SH-SY5Y (cell line): Measurements from ENCODE around the gene CACNA1B.

Experiments used
- GATA2 ChIP-seq: IDR thresholded peaks from 2 replicates; pipeline ENCODE4 v1.6.1; 2011; ENCODE audit warnings: mild to moderate bottlenecking, low read depth, low read length
- GATA3 ChIP-seq: IDR thresholded peaks from 2 replicates; pipeline ENCODE4 v1.6.1; 2011; ENCODE audit warnings: low read depth, mild to moderate bottlenecking, low read length, moderate library complexity

The CACNA1B gene

DNA sequence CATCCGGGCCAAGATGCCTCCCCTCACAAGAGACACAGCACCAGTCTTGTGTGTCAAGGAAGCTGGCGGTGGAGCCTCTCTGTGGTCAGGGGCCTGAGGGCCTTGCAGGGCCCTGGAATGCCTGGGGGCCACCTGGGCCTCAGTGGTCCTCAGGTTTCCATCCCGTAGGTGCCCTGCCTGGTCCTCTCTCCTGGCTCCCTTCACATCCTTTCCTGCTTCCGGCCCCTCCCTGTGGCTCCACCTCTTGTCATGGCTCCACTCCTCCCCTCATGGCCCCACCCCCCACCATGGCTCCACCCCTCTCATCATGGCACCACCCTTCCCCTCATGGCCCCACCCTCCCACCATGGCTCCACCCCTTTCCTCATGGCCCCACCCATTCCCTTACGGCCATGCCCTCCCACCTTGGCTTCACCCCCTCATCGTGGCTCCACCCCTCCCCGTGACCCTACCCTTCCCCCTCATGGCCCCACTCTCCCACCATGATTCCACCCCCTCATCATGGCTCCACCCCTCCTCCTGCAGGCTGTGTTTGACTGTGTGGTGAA, 175.8 kb downstream of the CACNA1B start:
- TF ChIP-seq GATA2 (no peak), GATA3 (no peak)

DNA sequence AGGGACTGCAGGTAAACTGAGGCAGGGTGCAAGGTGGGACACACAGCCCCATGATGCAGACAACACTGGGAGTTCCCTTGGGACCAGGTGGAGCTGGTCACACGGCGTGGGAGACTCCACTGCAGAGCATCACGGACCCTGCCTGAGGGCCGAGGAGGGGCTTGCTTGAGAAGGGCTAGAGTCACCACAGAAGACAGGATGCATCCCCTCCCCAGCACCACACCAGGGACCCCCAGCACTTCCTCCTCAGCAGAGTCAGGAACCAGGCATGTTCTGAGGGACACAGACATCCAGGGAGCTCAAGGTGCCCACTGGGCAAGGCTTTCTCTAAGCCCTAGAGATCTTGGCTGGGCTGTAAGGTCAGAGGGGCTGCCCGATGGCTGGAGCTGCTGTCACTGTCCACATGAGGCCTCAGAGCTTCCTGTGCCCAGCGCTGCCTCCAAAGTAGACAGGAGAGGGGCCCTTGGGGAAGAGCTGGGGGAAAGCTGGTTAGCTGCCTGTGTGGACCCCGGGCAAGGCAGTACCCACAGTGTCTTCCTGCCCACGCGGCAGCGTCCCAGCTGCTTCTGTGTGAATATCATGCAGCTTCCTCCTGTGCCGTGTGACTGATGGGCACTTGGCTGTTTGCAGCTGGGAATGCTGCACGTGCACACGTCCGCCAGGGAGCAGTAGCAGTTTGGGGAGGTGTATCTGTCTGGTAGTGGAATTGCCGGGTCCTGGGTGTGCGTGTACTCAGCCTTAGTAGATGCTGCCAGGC, 176.6 kb downstream of the CACNA1B start:
- TF ChIP-seq GATA3 = no peak
- TF ChIP-seq GATA2 = no peak

DNA sequence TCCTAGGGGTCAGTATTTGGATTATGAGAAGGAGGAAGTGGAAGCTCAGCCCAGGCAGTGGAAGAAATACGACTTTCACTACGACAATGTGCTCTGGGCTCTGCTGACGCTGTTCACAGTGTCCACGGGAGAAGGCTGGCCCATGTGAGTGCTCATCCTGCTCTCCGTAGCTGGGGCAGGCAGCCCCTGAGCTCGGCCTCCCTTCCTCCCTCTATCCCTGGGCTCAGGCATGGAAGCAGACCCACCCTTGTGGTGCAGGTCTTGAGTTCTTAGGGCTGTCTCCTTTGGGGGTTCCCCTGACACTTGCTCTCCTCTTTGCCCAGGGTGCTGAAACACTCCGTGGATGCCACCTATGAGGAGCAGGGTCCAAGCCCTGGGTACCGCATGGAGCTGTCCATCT, 180.1 kb downstream of the CACNA1B start:
- TF ChIP-seq GATA3 (no peak), GATA2 (no peak)

DNA sequence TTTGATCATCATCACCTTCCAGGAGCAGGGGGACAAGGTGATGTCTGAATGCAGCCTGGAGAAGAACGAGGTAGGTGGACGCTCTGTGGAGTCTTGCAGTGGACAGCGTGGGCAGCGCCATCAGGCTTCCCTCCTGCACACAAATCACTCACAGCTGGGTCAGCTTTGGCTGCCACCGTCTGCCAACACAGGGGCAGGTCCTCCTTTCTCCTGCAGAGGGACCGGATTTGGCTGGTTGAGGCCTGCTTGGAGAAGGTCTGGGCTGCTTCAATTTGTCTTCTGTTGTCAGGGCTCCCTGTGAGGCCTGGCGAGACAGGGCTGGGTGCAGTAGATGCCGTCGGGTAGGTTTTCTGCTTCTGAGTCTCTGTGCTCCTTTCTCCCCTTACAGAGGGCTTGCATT, 180.6 kb downstream of the CACNA1B start:
- no peak for TF ChIP-seq GATA3
- TF ChIP-seq GATA2 = no peak

DNA sequence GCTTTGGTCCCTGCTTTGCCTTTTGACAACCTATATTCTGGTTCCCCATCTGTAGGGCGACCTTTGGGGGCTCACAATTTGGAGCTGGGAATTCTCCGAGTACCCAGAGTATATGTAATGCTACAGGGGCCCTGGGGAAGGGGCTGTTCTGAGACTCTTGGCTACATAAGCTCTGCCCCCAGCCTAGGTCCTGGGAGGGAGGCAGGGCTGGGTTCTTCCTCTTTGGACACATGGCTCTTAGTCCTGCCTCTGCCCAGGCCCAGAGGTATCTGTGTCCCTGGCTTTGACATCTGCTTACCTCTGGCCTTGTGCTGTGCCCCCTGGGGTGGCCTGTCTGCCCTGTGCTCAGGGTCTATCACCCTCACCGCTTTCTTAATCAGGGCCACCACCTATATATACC, 181.6 kb downstream of the CACNA1B start:
- TF ChIP-seq GATA3 = no peak

DNA sequence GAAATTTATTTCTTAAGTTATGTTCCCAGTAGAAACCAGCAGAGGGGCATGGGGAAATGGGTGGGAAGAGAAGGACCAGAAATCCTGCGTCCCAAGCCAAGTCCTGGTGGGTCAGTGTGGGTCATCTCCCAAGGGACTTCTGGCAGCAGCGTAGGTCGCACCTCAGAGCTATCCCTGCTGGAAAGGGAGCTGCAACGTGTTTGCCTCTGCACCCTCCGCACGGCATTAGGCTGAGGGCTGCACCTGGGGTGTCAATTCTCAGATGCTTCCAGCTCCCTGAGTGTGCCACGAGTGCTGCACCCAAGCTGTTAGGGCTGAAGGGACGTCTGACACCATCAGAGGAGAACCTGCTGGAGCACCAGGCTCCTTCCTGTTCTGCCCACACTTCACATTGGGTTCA, 182.8 kb downstream of the CACNA1B start:
- no peak for TF ChIP-seq GATA3
- no peak for TF ChIP-seq GATA2

DNA sequence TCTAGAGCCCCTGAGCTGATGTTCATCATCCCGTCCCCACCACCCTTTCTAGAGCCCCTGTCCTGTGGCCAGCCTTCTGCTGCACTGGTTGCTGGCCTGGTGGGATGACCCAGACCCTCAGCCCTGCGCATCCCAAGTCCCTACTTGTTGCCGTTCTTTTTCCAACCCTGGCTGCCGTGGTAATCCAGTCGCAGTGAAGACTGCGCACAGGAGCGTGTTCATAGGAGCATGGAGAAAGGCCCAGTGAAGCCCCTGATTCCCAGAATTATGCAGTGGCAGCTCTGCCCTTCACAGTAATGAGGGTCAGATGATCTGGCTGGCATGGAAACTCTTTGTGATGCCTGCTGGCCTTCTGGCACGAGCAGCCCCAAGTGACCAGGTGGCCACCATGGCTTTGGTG, 183.3 kb downstream of the CACNA1B start:
- TF ChIP-seq GATA3 = no peak
- no peak for TF ChIP-seq GATA2

DNA sequence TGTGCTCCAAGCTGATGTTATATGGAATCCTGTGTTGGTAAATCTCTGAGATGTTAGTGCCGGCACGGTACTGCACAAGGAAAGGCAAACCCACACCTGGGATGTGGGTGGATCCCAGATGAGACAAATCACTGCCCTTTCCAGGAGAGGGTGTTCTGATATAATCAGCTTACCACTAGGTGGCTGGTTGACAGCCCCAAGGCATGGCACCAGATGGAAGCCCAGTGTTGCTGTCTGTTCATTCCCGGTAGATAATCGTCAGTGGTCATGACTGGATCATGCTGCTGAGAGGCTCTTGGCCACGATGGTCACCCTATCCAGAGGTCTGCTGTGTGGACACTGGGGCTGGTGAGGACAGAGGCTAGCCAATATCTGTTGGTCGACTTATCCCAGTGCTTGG, 184.0 kb downstream of the CACNA1B start:
- TF ChIP-seq GATA2 = no peak
- TF ChIP-seq GATA3 = no peak

DNA sequence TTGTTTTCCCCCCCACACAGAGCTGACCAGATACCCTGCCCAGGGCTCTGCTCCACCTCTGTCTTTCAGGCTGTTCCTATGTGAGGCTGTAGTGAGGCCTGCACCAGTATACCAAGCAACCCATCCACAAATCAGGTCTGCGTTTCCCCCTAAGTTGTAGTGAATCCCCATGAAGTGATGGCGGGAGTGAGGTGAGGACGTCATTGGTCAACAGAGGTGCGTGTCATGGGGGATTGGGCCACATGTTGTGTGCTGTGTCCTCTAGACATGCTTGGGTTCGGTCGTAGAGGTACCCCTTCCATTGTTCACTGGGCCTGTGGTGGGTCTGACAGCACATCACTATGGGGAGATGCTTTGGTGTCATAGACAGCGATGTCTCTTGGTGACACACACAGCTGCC, 184.6 kb downstream of the CACNA1B start:
- TF ChIP-seq GATA3 = no peak
- TF ChIP-seq GATA2 = no peak

DNA sequence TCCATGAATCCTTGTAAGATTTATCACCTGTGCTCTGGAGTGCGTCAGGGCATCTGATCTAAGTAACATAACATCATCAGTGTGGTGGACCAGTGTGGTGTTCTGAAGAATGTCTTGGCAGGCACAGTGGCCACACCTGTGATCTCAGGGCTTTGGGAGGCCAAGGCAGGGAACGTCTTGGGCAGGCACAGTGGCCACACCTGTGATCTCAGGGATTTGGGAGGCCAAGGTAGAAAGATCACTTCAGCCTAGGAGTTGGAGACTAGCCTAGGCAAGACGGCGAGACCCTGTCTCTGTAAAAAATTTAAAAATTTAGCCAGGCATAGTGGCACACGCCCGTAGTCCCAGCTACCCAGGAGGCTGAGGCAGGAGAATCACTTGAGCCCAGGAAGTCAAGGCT, 185.5 kb downstream of the CACNA1B start:
- no peak for TF ChIP-seq GATA2
- TF ChIP-seq GATA3 = no peak

DNA sequence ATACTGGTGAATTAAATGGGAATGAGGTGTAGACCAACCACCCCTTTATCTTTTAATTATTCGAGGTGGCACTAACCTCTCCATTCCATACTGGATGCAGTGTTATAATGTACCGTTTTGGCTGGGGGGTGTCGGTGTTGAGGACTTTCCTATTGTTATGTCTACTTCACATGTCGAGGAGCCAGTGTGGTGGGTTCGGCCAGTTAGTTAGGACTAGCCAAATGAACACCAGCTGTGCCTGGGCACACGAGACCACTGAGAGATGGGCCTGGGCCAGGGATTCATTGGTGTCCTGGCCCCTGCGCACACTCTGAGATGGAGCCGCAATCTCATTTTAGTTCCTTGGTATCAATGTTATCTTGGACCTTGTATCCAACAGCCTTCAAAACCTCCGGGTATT, 186.2 kb downstream of the CACNA1B start:
- TF ChIP-seq GATA3 = no peak
- TF ChIP-seq GATA2 = no peak

DNA sequence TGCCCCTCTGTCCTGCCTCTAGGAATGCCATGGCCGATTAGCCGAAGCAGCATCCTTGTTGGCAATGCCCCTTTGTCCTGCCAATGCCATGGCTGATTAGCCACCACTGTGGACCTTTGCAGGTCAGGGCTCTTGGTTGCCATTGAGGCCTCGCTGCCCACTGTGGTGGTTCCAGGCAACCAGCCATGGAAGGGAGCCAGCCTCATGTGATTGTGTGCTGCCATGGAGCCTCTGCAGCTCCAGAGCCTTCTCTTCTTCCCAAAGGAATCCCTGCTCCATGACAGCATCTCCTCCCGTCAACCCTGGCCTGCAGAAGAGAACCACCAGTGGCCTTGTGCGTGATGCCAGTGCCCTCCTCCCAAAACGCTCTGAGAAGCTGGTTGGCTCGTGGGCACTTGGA, 187.0 kb downstream of the CACNA1B start:
- TF ChIP-seq GATA3 = no peak

DNA sequence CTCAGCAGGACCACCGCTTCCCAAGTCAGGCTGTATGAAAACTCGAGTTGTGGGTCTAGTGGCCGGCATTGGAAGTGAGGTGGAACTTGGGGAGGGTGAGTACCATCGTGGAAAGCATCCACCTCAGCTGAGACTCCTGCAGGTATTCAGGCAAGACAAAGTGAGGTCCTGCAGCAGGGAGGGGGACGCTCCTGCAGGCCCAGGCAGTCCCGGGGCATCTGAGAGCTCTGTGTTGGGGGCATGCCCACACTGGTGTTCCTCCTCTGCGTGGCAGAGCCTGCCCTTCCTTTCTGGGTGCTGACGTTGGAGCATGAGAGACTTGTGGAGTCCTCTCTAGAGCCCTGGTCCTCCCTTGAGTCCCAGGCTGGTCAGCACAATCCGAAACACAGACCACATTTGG, 187.7 kb downstream of the CACNA1B start:
- no peak for TF ChIP-seq GATA3
- TF ChIP-seq GATA2 = no peak

DNA sequence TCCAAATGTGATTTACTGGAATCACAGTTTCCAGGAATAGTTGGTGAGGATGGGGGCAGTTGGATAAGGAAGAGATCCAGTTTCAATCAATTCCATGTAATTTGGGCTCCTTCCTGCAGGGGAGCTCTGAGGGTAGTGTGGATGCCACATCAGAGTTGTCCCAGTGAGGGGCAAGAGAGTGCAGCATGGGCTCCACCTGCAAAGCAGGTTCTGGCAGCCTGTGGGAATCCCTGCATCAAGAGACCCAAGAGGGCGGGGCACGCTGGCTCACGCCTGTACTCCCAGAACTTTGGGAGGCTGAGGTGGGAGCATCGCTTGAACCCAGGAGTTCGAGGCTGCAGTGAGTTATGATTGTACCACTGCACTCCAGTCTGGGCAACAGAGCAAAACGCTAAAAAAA, 188.5 kb downstream of the CACNA1B start:
- TF ChIP-seq GATA2 (no peak), GATA3 (no peak)

DNA sequence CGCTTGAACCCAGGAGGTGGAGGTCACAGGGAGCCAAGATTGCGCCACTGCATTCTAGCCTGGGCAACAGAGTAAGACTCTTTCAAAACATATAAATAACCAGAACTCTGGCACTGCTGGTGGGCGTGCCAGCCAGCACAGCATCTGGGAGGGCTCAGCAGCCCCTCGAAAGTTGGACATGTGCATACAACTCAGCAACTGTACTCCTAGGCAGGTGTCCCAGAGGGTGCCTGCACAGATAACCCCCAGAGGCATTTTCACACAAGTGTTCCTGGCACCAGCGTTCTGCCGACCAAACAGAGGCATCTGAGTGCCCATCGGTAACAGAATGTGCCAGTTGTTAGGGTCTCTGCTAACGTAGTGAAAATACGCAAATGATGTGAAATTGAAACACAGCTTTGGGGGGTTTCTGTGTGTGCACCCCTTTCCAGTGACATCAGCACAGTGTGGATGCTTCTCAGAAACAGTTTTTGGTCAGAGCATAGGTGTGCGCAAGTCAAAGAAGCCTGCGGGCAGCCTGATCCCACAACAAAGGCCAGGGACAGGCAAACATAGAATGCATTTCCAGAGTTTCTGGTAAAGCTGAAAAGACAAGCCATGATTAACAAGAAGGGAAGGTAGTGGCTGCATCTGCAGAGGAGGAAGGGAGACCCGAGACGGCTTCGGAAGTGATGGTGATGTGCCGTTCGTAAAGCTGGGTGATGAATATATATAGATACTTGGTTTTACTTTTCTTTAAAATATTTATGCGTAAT, 190.2 kb downstream of the CACNA1B start:
- TF ChIP-seq GATA3 (no peak), GATA2 (no peak)
